Liver (tissue), 9 donors: ENCODE results near the gene SLC35C1. TPM values are rescaled to one million over a fixed set of nuclear protein-coding genes. Genes with fewer than 3 reads are reported as not detected.

Experiments used
- DNase-seq: peaks from one replicate; pipeline ENCODE4 v3.0.0-alpha.2; 2017; ENCODE audit warnings: low spot score
- H3K27ac ChIP-seq, 2 donors: one replicate each; pipeline ENCODE4 v1.7.0; 2013; ENCODE audit warnings: inconsistent platforms in 2 of 2, low read length in 2 of 2, control low read depth in 1 of 2, low read depth in 1 of 2, mild to moderate bottlenecking in 1 of 2
- H3K27me3 ChIP-seq, 4 donors: one replicate each; pipeline versions ENCODE4 v1.6.1 to v1.7.0; 2013; ENCODE audit warnings: low read length in 3 of 4, inconsistent platforms in 1 of 4, mild to moderate bottlenecking in 1 of 4, moderate library complexity in 1 of 4; ENCODE audit not compliant: control insufficient read depth in 4 of 4, insufficient read depth in 4 of 4
- H3K36me3 ChIP-seq, 4 donors: one replicate each; pipeline versions ENCODE4 v1.6.1 to v1.7.0; 2013; ENCODE audit warnings: low read length in 3 of 4, mild to moderate bottlenecking in 3 of 4, low read depth in 1 of 4, moderate library complexity in 1 of 4; ENCODE audit not compliant: control insufficient read depth in 4 of 4, insufficient read depth in 3 of 4
- H3K4me1 ChIP-seq, 4 donors: one replicate each; pipeline versions ENCODE4 v1.6.1 to v1.7.0; 2013; ENCODE audit warnings: low read length in 3 of 4, mild to moderate bottlenecking in 3 of 4, moderate library complexity in 1 of 4; ENCODE audit not compliant: control insufficient read depth in 4 of 4, insufficient read depth in 4 of 4
- H3K4me3 ChIP-seq, 3 donors: one replicate each; pipeline versions ENCODE4 v1.6.1 to v1.7.0; 2013; ENCODE audit warnings: low read length in 3 of 3, control low read depth in 1 of 3, low read depth in 1 of 3, mild to moderate bottlenecking in 1 of 3
- H3K9ac ChIP-seq, 2 donors: one replicate each; pipeline ENCODE4 v1.7.0; 2013; ENCODE audit warnings: low read length in 2 of 2, mild to moderate bottlenecking in 2 of 2, moderate library complexity in 2 of 2, control low read depth in 1 of 2, low read depth in 1 of 2
- H3K9me3 ChIP-seq, 4 donors: one replicate each; pipeline versions ENCODE4 v1.6.1 to v1.7.0; 2013; ENCODE audit warnings: low read length in 3 of 4; ENCODE audit not compliant: control insufficient read depth in 4 of 4
- ATF3 ChIP-seq: IDR thresholded peaks from 2 replicates; pipeline ENCODE4 v1.6.1; 2016; ENCODE audit warnings: antibody characterized with exemption
- CTCF ChIP-seq: fragments of 150-350 bp; IDR thresholded peaks from 2 replicates; pipeline ENCODE4 v1.5.1; 2017; ENCODE audit warnings: improper control_type of control experiment, low read depth, low read length; ENCODE audit not compliant: missing input control
- EGR1 ChIP-seq, 2 donors: IDR thresholded peaks; 2 replicates each; pipeline ENCODE4 v1.6.1; 2016 to 2018; ENCODE audit warnings: antibody characterized with exemption in 2 of 2, low read depth in 2 of 2
- FOXA1 ChIP-seq: IDR thresholded peaks from 2 replicates; pipeline ENCODE4 v1.6.1; 2016; ENCODE audit warnings: antibody characterized with exemption
- FOXA2 ChIP-seq: IDR thresholded peaks from 2 replicates; pipeline ENCODE4 v1.6.1; 2016; ENCODE audit warnings: antibody characterized with exemption
- GABPA ChIP-seq, 2 donors: IDR thresholded peaks in 1 of 2; conservative IDR thresholded peaks in 1 of 2; 2 replicates each; pipeline ENCODE4 v1.6.1; 2016; ENCODE audit warnings: antibody characterized with exemption in 2 of 2, mild to moderate bottlenecking in 1 of 2, moderate library complexity in 1 of 2
- HNF4A ChIP-seq, 2 donors: conservative IDR thresholded peaks; 2 replicates each; pipeline ENCODE4 v1.6.1; 2016; ENCODE audit warnings: antibody characterized with exemption in 2 of 2, mild to moderate bottlenecking in 2 of 2
- HNF4G ChIP-seq: IDR thresholded peaks from 2 replicates; pipeline ENCODE4 v1.6.1; 2016; ENCODE audit warnings: antibody characterized with exemption
- JUND ChIP-seq, 2 donors: IDR thresholded peaks; 2 replicates each; pipeline ENCODE4 v1.6.1; 2016; ENCODE audit warnings: antibody characterized with exemption in 2 of 2
- MAX ChIP-seq: IDR thresholded peaks from 2 replicates; pipeline ENCODE4 v1.6.1; 2016; ENCODE audit warnings: antibody characterized with exemption
- NR2F2 ChIP-seq: IDR thresholded peaks from 2 replicates; pipeline ENCODE4 v1.6.1; 2016; ENCODE audit warnings: antibody characterized with exemption
- RAD21 ChIP-seq, 2 donors: IDR thresholded peaks; 2 replicates each; pipeline ENCODE4 v1.6.1; 2016; ENCODE audit warnings: antibody characterized with exemption in 2 of 2, mild to moderate bottlenecking in 2 of 2
- REST ChIP-seq: IDR thresholded peaks from 2 replicates; pipeline ENCODE4 v1.6.1; 2016; ENCODE audit warnings: antibody characterized with exemption, mild to moderate bottlenecking
- RXRA ChIP-seq, 2 donors: IDR thresholded peaks; 2 replicates each; pipeline ENCODE4 v1.6.1; 2017 to 2018; ENCODE audit warnings: antibody characterized with exemption in 2 of 2, mild to moderate bottlenecking in 1 of 2
- SP1 ChIP-seq: IDR thresholded peaks from 2 replicates; pipeline ENCODE4 v1.6.1; 2018; ENCODE audit warnings: antibody characterized with exemption, mild to moderate bottlenecking
- TAF1 ChIP-seq: conservative IDR thresholded peaks from 2 replicates; pipeline ENCODE4 v1.6.1; 2016; ENCODE audit warnings: antibody characterized with exemption, mild to moderate bottlenecking
- YY1 ChIP-seq: IDR thresholded peaks from 2 replicates; pipeline ENCODE4 v1.6.1; 2016; ENCODE audit warnings: antibody characterized with exemption, mild to moderate bottlenecking
- ZBTB33 ChIP-seq: IDR thresholded peaks from 2 replicates; pipeline ENCODE4 v1.6.1; 2016; ENCODE audit warnings: antibody characterized with exemption
- WGBS: extraction: QIAGEN DNeasy Blood & Tissue Kit; methylation state at CpG from one replicate; pipeline ENCODE4 v1.1.7; 2013; 5-methylcytosine and 5-hydroxymethylcytosine counted together
- polyA plus RNA-seq, 2 donors: library from polyadenylated mRNA; stranded (reverse) in 1 of 2; unstranded in 1 of 2; fragments of 200-250 nt in 1 of 2; fragments of >200 nt in 1 of 2; fragmentation: Nextera tagmentation in 1 of 2; extraction: Ambion mirVana in 1 of 2; gene quantifications; one replicate each; pipeline versions ENCODE4 v1.2.1 to v1.2.3, GENCODE V29; 2013 to 2015
- total RNA-seq, 2 donors: library from RNA; depleted of rRNA; stranded (reverse); fragments of >200 nt; gene quantifications; one replicate each; pipeline ENCODE4 v1.2.3, GENCODE V29; 2014
- donor health status: healthy.
- donor health status: healthy.
- donor health status: healthy.
- donor health status: healthy.
- donor health status: healthy.

SLC35C1 gene
- total and polyA plus RNA-seq, 4 donors = 2.5 to 82.0 (median 46.1) TPM

- peak overlapping the region; percentile 63 to 71 for H3K27ac ChIP-seq
- no peaks in the 10 kb centered on the region for H3K27me3 ChIP-seq
- no peaks in the 10 kb centered on the region for H3K9me3 ChIP-seq
- 50% methylated on average over 4 of the region's 4 CpGs for WGBS
- H3K4me1 ChIP-seq = peaks cover 17 to 87% (median 79%) of the 10 kb centered on the region in 4 donors
- no peak overlapping the region for H3K4me3 ChIP-seq
- TF ChIP-seq ATF3 (no peak), HNF4G (peak; percentile 7), RXRA (IDR thresholded peaks at IDR 0.05) (peak; percentile 43 to 84), REST (peak; percentile 83), HNF4A (conservative IDR thresholded peaks at IDR 0.05) (peak; percentile 79 to 88), JUND (IDR thresholded peaks at IDR 0.05) (peak in 1 of 2 donors; percentile 45), ZBTB33 (peak; percentile 73), TAF1 (no peak), FOXA1 (peak; percentile 13), SP1 (peak; percentile 46), YY1 (peak; percentile 63), CTCF (no peak), NR2F2 (no peak), MAX (peak; percentile 97), GABPA (IDR thresholded peaks at IDR 0.05 in 1 of 2, conservative IDR thresholded peaks at IDR 0.05 in 1 of 2) (peak in 1 of 2 donors; percentile 46), FOXA2 (peak; percentile 48), EGR1 (IDR thresholded peaks at IDR 0.05; ENCODE audit: low read depth in 2 of 2) (peak in 1 of 2 donors; percentile 20), RAD21 (IDR thresholded peaks at IDR 0.05) (peak; percentile 25 to 36)
- H3K36me3 ChIP-seq = peaks cover 2 to 19% (median 13%) of the 10 kb centered on the region in 4 donors
- DNase-seq = no peak
- peak overlapping the region in 1 of 2 donors; percentile 44 for H3K9ac ChIP-seq
Observed at GRCh38 chr11:45852018-45852711, 47.2 kb downstream of the SLC35C1 start.
